Mucosa of stomach (tissue), 1 donor: ENCODE measurements around the gene AKTIP.

ENCODE experiments used
- H3K27me3 ChIP-seq: one replicate; pipeline ENCODE4 v1.7.0; 2013; ENCODE audit warnings: mild to moderate bottlenecking, low read length; ENCODE audit not compliant: control insufficient read depth, insufficient read depth
- H3K36me3 ChIP-seq: one replicate; pipeline ENCODE4 v1.7.0; 2013; ENCODE audit warnings: low read length; ENCODE audit not compliant: control insufficient read depth, insufficient read depth
- H3K4me1 ChIP-seq: one replicate; pipeline ENCODE4 v1.7.0; 2013; ENCODE audit warnings: mild to moderate bottlenecking, low read length; ENCODE audit not compliant: control insufficient read depth, insufficient read depth
- H3K4me3 ChIP-seq: one replicate; pipeline ENCODE4 v1.7.0; 2013; ENCODE audit warnings: low read length
- H3K9ac ChIP-seq: one replicate; pipeline ENCODE4 v1.7.0; 2013; ENCODE audit warnings: mild to moderate bottlenecking, low read length, moderate library complexity
- H3K9me3 ChIP-seq: one replicate; pipeline ENCODE4 v1.7.0; 2013; ENCODE audit warnings: mild to moderate bottlenecking, low read length, moderate library complexity; ENCODE audit not compliant: control insufficient read depth
- donor health status: Pancreatic carcinoma.

AKTIP gene

GRCh38 chr16:53511403-53512280 is 8.6 kb upstream of the AKTIP start:
- H3K27me3 ChIP-seq, result no peaks in the 10 kb centered on the region
- no peaks in the 10 kb centered on the region for H3K36me3 ChIP-seq
- peak overlapping the region; percentile 42 for H3K9ac ChIP-seq
- H3K4me1 ChIP-seq, result peaks cover 16% of the 10 kb centered on the region
- no peaks in the 10 kb centered on the region for H3K9me3 ChIP-seq
- no peak overlapping the region for H3K4me3 ChIP-seq

DNA sequence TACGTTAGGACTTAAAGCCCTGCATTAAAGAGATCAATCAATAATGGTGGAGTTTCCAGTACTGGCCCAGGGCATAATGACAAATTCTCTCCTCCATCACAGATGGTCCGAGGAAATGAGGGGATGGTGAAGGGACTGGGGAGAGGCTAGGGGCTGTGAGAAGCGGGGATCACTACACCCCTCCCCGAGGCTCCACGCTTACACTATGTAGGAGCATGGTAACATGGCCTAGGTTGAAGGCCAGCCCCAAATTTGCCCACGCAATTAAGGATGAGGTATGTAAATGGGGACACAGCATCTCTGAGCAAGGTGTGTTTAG is 8.0 kb upstream of the AKTIP start:
- H3K4me1 ChIP-seq, result peaks cover 16% of the 10 kb centered on the region
- H3K4me3 ChIP-seq, result no peak overlapping the region
- H3K27me3 ChIP-seq, result no peaks in the 10 kb centered on the region
- H3K9me3 ChIP-seq, result no peaks in the 10 kb centered on the region
- peak overlapping the region; percentile 6 for H3K9ac ChIP-seq
- no peaks in the 10 kb centered on the region for H3K36me3 ChIP-seq

- H3K4me3 ChIP-seq, result no peak overlapping the region
- H3K27me3 ChIP-seq, result no peaks in the 10 kb centered on the region
- H3K9ac ChIP-seq, result peak overlapping the region; percentile 6
- H3K4me1 ChIP-seq, result peaks cover 16% of the 10 kb centered on the region
- H3K9me3 ChIP-seq, result no peaks in the 10 kb centered on the region
- no peaks in the 10 kb centered on the region for H3K36me3 ChIP-seq
Observed at GRCh38 chr16:53510704-53511070, 7.7 kb upstream of the AKTIP start.

DNA sequence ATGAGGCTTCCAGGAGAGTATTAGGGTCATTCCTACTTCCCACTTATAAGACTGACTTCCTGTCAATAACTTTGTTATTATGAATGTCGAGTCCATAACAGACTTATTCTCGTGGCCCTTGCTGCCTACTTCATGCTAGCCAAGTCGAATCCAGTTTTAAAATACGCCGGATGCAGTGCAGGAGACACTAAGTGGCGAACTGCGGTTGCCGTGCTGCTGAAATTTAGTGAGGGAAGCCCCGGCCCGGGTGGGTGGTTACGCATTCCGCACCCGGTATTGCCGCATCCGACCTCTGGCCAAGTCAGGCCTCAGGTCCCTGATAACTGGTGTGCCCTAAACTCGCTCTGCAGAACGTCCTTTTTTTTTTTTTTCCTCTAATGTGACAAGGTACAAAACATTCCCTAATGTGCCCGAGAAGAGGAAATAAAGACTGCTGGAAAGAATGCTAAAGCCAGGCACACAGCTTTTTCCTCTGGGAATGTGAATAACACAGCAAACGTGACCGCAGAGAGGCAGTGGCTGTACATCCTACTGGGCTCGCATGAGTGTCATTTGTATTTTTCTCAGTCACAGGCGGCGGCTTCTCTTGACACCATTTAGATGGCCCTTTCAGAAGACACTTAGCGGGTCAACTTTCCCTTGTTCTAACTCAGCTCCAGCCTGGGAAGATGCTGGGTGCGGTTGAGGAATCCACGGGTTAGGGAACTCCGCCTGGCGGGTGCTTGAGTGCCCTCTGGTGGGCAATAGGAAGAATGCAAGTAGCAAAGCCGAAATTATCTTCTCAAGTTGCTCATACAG is 7.1 kb upstream of the AKTIP start:
- Histone ChIP-seq H3K9ac (no peak overlapping the region), H3K27me3 (no peaks in the 10 kb centered on the region), H3K9me3 (no peaks in the 10 kb centered on the region), H3K4me3 (no peak overlapping the region), H3K36me3 (no peaks in the 10 kb centered on the region), H3K4me1 (peaks cover 16% of the 10 kb centered on the region)

DNA sequence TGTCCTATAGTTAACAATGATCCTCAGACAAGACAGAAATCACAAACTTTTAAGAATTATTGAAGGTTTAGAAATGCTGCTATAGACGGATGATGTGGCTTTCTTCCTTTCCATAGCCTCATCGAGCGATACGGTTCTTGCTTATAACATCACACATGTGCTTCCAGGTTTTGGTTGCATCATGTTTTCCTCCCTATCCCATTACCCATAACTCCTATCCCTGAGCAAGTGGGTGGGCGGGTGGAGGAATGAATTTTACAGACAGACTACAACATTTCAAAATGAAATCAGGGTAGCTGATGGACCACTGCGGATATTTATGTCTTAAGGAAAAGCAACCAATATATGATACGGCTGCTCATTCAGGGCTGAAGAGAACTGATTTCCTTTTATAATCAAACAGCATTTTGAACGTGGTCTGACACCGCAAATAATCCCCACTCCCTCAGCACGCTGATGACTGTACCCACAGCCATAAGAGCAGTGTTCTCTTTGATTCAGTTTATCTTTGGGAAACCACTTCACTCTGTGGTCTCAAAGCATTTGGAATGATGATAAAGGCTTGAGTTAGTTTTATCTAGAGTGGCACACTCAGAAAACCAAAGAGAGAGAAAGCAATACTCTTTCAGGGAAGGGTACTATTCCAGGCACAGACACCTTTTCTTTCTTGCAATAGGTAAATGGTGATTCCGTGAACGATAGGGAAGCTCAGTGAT is 4.6 kb upstream of the AKTIP start:
- no peak overlapping the region for H3K9ac ChIP-seq
- H3K9me3 ChIP-seq, result no peaks in the 10 kb centered on the region
- no peak overlapping the region for H3K4me3 ChIP-seq
- H3K4me1 ChIP-seq, result peaks cover 22% of the 10 kb centered on the region
- no peaks in the 10 kb centered on the region for H3K36me3 ChIP-seq
- no peaks in the 10 kb centered on the region for H3K27me3 ChIP-seq

DNA sequence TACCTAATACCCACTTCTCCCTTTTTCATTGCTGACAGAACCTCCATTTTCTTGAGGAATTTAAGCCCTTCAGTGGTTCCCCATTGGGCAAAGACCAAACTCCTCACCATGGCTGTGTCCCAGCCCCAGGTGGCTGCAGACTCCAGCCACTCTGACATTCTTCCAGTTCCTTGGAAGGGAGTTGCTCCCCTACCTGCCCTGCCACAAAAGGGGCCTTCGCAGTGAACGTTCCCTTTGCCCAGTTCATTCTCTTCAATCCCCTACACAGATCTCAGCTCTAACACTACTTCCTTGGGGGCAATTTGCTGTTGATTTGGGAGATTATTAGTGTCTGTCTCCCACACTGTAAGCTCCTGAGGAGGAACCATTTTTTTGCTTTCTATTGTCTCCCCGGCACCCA is 3.2 kb upstream of the AKTIP start:
- Histone ChIP-seq H3K27me3 (no peaks in the 10 kb centered on the region), H3K4me3 (no peak overlapping the region), H3K4me1 (peaks cover 26% of the 10 kb centered on the region), H3K36me3 (no peaks in the 10 kb centered on the region), H3K9ac (no peak overlapping the region), H3K9me3 (no peaks in the 10 kb centered on the region)

DNA sequence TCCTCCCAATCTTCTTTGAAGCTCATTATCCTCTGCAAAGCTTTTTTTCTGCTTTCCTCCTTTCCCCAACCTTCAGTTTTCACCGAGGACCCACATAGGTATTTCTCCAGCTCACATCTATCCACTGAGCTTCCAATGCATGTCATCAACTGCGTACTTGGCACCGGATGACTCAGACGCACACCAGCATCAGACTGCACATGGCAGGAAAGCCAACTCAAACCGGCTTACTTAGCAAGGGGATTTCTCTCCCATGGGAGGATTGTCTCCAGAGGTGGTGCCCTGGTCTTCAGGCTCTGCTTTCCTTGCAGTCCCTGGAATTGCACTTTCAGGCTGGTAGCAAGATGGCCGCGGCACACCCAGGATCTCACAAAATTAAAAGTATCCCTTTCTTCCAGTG is 1.7 kb upstream of the AKTIP start:
- H3K36me3 ChIP-seq, result no peaks in the 10 kb centered on the region
- no peak overlapping the region for H3K4me3 ChIP-seq
- H3K9me3 ChIP-seq, result no peaks in the 10 kb centered on the region
- H3K9ac ChIP-seq, result peak overlapping the region; percentile 61
- peaks cover 22% of the 10 kb centered on the region for H3K4me1 ChIP-seq
- H3K27me3 ChIP-seq, result no peaks in the 10 kb centered on the region

- peak overlapping the region; percentile 10 for H3K4me3 ChIP-seq
- no peaks in the 10 kb centered on the region for H3K36me3 ChIP-seq
- H3K9ac ChIP-seq, result peak overlapping the region; percentile 61
- peaks cover 22% of the 10 kb centered on the region for H3K4me1 ChIP-seq
- no peaks in the 10 kb centered on the region for H3K9me3 ChIP-seq
- no peaks in the 10 kb centered on the region for H3K27me3 ChIP-seq
Observed at GRCh38 chr16:53503991-53504663, 1.1 kb upstream of the AKTIP start.

GRCh38 chr16:53503270-53503923 is 388 bp upstream of the AKTIP start:
- no peaks in the 10 kb centered on the region for H3K9me3 ChIP-seq
- H3K4me3 ChIP-seq, result peak overlapping the region; percentile 43
- H3K36me3 ChIP-seq, result no peaks in the 10 kb centered on the region
- peak overlapping the region; percentile 45 for H3K9ac ChIP-seq
- no peaks in the 10 kb centered on the region for H3K27me3 ChIP-seq
- peaks cover 22% of the 10 kb centered on the region for H3K4me1 ChIP-seq

DNA sequence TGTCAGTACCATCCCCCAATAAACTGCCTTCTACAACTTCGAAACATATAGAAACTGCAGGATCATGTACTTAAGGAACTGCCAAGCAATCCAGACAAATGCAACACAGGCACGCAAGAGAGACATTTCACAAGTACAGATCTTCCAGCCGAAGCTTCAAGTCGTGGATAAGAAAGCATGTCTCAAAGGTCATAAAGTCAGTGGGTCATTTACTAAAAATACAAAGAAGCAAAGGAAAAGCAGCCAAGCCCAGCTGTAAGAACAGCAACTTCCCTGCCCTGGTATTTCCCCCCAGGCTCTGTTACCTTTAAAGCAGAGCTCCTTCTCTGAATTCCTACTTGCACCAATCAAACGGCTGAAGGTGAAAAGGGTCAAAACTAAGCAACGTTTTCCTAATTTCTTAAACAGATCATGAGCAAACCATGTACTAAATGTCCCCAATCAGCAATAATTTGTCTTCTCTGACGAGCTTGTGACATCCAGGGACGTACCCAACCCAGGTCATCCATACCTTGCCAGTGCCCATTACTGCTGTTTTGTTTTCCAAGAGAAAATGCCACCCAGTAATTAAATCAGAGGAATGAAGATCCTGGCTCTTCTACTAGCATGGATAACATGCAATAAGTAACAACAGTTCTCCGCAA is 1.7 kb downstream of the AKTIP start:
- no peaks in the 10 kb centered on the region for H3K9me3 ChIP-seq
- H3K4me1 ChIP-seq, result peaks cover 22% of the 10 kb centered on the region
- no peak overlapping the region for H3K4me3 ChIP-seq
- no peaks in the 10 kb centered on the region for H3K27me3 ChIP-seq
- H3K9ac ChIP-seq, result peak overlapping the region; percentile 60
- H3K36me3 ChIP-seq, result no peaks in the 10 kb centered on the region

GRCh38 chr16:53498984-53499383 is 4.0 kb downstream of the AKTIP start:
- Histone ChIP-seq H3K27me3 (no peaks in the 10 kb centered on the region), H3K9ac (no peak overlapping the region), H3K36me3 (no peaks in the 10 kb centered on the region), H3K9me3 (no peaks in the 10 kb centered on the region), H3K4me1 (peaks cover 17% of the 10 kb centered on the region), H3K4me3 (no peak overlapping the region)
